BE2C (cell line): ENCODE measurements around the gene TWNK.

Experiments used
- DNase-seq: peaks from one replicate; pipeline ENCODE4 v3.0.0-alpha.2; 2020
- H3K27me3 ChIP-seq: fragments of 250-450 bp; sonication (Bioruptor Pico); 2 replicates; pipeline ENCODE4 v1.5.1; 2020; ENCODE audit warnings: mild to moderate bottlenecking
- H3K36me3 ChIP-seq: fragments of 250-450 bp; sonication (Bioruptor Pico); 2 replicates; pipeline ENCODE4 v1.5.1; 2020; ENCODE audit warnings: mild to moderate bottlenecking
- H3K4me1 ChIP-seq: fragments of 250-450 bp; sonication (Bioruptor Pico); 2 replicates; pipeline ENCODE4 v1.5.1; 2020
- H3K4me3 ChIP-seq: 2 replicates; pipeline ENCODE4 v1.5.1; 2011; ENCODE audit warnings: low read depth, low read length
- H3K9me3 ChIP-seq: fragments of 250-450 bp; sonication (Bioruptor Pico); 2 replicates; pipeline ENCODE4 v1.5.1; 2020
- CTCF ChIP-seq: IDR thresholded peaks from 2 replicates; pipeline ENCODE4 v1.5.1; 2012; ENCODE audit warnings: mild to moderate bottlenecking, low read depth, low read length

The TWNK gene

GRCh38 chr10:100968062-100968736 lies 19.1 kb upstream of the TWNK start:
- no peak for TF ChIP-seq CTCF
- no peak for DNase-seq
- Histone ChIP-seq H3K27me3 (no peaks in the 10 kb centered on the region), H3K36me3 (no peaks in the 10 kb centered on the region), H3K4me3 (no peak overlapping the region), H3K9me3 (no peaks in the 10 kb centered on the region), H3K4me1 (no peaks in the 10 kb centered on the region)

- Histone ChIP-seq H3K9me3 (no peaks in the 10 kb centered on the region), H3K36me3 (no peaks in the 10 kb centered on the region), H3K27me3 (no peaks in the 10 kb centered on the region), H3K4me3 (peak overlapping the region; percentile 43), H3K4me1 (no peaks in the 10 kb centered on the region)
- no peak for DNase-seq
- TF ChIP-seq CTCF, result no peak
Observed at GRCh38 chr10:100968863-100969186, 18.5 kb upstream of the TWNK start.

- Histone ChIP-seq H3K36me3 (no peaks in the 10 kb centered on the region), H3K9me3 (no peaks in the 10 kb centered on the region), H3K4me1 (no peaks in the 10 kb centered on the region), H3K27me3 (no peaks in the 10 kb centered on the region), H3K4me3 (peak within 1 kb of the TSS; percentile 68)
- peak; percentile 61 for TF ChIP-seq CTCF
- peak; percentile 67 for DNase-seq
Observed at GRCh38 chr10:100969187-100970075, 17.9 kb upstream of the TWNK start, which contains the start of gene SEMA4G. TSS of gene SEMA4G (plus strand) at chr10:100969504. CDS start at chr10:100972913, 3,409 bp downstream.

GRCh38 chr10:100970076-100970913 lies 17.0 kb upstream of the TWNK start:
- no peaks in the 10 kb centered on the region for H3K36me3 ChIP-seq
- TF ChIP-seq CTCF, result no peak
- H3K27me3 ChIP-seq, result no peaks in the 10 kb centered on the region
- DNase-seq, result no peak
- H3K4me1 ChIP-seq, result no peaks in the 10 kb centered on the region
- peak overlapping the region; percentile 68 for H3K4me3 ChIP-seq
- no peaks in the 10 kb centered on the region for H3K9me3 ChIP-seq

GRCh38 chr10:100970914-100971811 lies 16.2 kb upstream of the TWNK start:
- no peaks in the 10 kb centered on the region for H3K27me3 ChIP-seq
- TF ChIP-seq CTCF, result no peak
- no peak for DNase-seq
- H3K4me1 ChIP-seq, result no peaks in the 10 kb centered on the region
- no peaks in the 10 kb centered on the region for H3K9me3 ChIP-seq
- H3K36me3 ChIP-seq, result no peaks in the 10 kb centered on the region
- H3K4me3 ChIP-seq, result no peak overlapping the region
